Muscle of back (tissue), 11 donors: ENCODE data around the gene ETV6. TPM values are rescaled to one million over a fixed set of nuclear protein-coding genes. Genes with fewer than 3 reads are reported as not detected.

Experiments used
- DNase-seq, 3 donors: peaks; one replicate each; pipeline versions ENCODE4 v3.0.0 to v3.0.0-alpha.2; 2013
- polyA plus RNA-seq, 10 donors: library from polyadenylated mRNA; unstranded; fragments of 120-200 nt; gene quantifications; one replicate each; pipeline ENCODE4 v1.2.1, GENCODE V29; 2013; ENCODE audit not compliant: insufficient read length in 10 of 10

ETV6 gene
- polyA plus RNA-seq, 10 donors: 7.1 to 13.0 (median 11.0) TPM

DNA sequence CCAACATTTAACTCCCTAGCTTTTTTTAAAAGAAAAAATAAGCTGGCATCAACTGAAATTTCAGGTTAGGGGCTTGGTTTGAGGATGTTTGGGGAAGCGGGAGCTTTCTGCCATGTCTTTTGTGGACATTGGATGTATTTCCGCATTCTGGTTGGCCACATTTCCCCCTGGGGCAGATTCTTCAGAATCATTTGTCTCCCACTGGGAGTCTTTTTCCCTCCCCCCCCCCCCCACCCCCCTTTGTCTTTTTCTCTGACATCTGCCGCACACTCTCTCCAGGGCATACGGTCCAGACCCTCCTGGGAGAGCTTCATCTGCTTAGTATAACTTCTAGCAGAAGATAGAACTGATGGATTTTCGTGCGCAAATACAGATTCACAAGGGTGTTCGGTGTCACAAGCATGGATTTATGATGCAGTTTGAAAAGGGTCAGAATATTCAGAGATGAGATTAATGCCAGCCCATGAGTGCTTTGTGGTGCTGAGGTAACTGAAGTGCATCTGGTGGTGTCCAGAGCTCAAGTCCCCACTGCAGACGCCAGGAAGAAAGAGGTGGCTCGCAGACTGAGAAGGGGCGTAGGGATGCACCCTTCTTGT lies 40.2 kb downstream of the ETV6 start:
- DNase-seq: no peak

DNA sequence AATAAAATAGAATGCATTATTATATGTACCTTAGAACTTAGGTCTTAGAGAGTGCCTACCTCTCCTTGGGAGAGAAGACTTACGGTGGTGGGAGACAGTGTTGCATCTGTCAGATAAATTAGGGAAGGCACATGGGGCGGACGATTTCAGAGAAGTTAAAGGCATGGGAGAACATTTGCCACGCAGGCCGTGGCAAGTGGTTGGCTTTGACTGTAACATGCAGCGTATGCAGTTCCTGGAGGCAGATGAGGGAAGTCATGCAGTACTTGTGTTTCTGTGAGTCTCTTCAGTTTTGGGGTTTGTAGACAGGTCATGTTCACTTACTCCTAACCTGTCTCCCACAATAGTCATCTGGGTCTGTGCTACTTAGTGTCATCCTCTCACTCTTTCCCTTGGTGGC lies 43.6 kb downstream of the ETV6 start:
- DNase-seq: no peak

DNA sequence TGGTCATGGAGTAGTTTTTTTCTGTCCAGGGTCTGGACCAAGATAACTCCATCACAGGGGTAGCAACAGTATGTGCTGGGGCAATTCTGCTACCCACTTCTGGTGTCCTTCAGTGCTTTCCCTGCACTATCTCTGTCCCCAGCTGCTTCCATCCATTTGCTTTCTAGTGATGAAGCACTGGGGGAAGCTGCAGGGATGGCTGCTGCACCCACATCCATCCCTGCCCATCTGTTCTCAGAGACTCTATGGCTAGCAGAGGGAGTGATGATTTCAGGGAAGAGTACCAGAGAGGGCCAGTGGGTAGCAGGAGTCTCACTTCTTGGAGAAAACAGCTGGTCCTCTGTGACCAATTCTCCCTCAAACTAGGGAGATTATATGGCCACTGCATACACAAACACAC lies 44.1 kb downstream of the ETV6 start:
- DNase-seq: no peak

DNA sequence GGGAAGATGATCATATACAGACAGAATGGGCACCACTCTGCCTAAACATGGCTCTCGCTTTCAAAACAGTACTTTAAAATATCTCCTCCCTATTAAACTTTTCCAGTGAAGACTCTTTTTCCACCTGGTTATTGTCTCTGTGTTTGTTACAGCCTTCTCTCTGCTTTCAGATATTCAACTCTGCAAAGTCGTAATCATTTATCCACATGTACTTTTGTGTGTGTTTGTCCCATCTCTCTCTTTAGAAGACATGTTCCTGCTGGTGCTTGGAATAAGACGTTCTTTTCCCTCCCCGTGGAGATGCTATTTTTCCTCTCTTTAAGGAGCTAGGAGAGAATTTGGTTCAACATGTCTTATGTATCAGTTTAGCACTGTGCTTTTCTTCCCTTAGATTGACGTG lies 45.1 kb downstream of the ETV6 start:
- DNase-seq: no peak

DNA sequence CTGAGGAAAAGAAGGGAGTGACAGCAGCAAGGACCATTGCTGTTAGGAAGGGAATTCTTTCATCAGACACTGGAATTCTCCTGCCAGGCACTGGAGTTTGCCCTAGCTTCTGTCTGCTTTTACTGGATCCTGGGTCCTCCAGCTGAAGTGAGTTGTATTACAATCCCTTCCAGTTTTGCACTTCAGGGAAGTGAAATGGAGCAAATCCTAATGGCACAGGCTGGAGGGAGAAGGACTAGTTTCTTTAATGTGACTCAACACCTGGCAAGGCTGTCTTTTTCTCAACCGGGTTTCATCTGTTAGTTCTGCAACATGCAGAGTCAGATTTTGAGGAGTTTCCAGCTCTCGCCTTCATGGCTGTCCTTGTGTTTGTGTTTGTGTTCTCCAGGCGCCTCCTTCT lies 45.8 kb downstream of the ETV6 start:
- no peak for DNase-seq

DNA sequence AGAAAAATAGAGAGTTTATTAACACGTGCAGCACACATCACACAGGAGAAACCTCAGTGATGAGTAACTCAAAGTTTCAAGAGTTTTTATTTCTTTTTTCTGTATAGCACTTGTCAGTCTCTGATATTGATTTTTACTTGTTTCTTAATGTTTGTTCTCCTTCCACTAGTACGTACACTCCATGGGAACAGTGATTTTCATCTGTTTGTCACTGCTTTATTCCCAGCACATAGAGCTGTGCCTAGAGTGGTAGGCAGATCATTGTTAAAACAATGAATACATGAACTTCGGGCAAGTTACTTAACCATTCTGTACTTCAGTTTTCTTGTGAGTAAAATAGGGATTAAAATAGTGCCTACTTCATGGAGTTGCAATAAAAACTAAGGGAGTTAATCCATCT lies 46.6 kb downstream of the ETV6 start:
- no peak for DNase-seq

DNA sequence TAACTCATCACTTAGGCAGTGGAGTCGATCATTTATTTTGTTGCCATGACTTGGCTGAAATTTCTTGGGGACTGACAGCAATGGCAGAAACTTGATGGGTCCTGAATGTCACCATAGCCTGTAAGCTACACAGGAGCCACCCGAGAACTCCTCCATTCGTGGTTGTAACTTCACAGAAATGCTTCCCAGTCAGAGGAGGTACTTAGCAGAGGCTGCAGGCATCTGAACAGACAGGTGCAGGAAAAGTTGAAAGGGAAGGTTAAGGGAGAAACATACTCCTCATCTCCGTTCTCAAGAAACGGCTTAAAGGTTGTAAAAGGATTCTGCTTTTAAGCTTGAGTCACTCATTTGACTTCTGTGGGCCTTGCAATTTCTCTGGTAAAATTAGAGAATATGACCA lies 47.7 kb downstream of the ETV6 start:
- DNase-seq: no peak

DNA sequence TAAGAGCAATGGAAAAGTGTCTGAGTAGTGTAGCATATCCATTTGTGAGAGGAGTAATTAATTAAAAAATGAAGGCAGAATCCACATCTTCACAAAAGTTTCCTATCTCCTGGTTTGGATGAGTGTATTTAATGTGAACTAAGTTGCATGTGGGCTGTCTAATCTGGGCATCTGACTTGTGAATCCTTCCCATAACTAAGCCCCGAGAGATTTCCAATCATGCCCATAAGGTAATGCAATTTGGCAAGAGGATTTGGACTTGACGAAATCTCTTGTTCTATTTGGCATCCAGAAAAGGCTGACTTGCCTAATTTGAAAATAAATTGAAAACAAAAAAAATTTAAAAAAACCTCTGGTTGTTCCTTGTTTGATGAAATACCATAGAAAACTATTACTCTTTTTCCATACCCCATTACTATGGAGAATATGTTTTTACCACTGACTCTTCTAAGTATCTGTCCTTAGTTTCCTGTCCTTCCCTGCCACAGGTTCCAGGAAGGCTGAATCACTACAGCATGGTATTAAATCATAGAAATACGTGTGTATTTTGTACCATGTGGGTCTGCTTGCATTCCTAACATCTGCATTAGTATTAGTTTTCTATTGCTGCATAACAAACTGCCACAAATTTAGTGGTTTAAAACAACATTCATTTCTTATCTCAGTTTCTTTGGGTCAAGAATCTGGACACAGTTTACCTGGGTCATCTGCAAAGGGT lies 48.4 kb downstream of the ETV6 start:
- DNase-seq: peak in 1 of 3 donors; percentile 26

DNA sequence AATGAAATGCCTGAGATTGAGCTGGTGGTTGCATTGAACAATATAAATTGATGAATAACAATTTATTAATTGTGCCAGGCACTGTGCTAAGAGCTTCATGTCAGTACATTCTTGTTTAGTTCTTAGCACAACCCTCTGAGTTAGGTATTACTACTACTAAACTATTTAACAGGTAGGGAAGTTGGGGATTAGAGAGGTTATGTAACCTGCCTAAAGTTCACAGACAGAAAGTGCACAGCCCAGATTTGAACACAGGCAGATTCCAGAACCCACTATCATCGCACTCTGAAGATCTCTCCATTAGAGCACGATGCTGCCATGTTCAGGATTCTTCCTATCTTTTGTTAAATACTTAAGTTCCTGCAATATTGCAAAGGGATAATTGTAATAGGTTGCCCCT lies 49.3 kb downstream of the ETV6 start:
- DNase-seq: no peak

DNA sequence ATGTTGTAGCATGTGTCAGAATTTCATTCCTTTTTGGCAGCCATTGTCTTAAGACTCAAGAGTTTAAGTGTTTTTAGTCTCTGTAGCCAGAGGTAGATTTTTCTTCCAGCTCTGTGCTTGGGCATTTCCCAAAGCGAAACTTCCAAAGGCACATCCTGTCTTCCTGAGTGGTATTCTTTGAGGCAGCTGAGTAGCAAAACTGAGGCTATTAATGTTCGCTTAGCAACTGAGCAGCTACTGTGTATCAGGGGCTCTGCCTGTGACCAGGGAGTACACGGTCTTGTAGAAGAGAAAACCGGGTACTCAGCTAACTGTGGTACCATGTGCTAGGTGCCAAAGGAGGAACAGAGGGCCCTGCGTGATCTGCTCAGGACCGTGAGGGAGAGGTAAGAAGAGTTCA lies 52.0 kb downstream of the ETV6 start:
- DNase-seq: peak in 1 of 3 donors; percentile 27

DNA sequence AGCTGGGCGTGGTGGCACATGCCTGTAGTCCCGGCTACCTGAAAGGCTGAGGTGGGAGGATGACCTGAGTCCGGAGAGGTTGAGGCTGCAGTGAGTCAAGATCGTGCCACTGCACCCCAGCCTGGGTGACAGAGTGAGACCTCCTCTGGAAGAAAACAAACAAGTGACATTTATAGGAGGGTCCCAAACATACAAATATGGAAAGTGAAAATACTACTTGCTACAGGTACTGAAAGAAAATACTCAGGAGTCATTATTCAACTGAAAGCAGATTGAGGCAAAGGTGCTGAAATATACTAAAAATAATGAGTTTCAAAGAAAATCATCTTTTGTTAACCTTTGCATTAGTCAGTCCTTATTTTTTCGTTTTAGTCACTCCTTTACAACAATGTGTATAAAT lies 53.5 kb downstream of the ETV6 start:
- DNase-seq: no peak

DNA sequence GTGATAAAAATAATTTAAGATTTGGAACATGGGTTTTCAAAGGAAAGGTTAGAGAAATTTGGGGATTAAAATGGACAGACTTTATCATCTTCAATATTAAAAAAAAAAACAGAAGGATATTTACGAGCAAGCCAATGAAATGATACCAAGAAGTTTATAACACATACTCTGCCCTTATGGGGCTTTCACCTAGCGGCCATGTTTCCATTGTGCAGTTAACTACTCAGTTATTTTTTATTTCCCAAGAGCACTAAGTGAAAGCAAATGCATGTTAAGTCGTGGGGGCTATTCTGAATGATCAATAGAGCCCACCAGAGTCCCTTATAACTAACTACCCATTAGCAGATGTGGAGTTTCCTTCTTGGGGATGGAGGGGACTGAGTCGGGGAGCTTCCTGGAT lies 53.9 kb downstream of the ETV6 start:
- no peak for DNase-seq

DNA sequence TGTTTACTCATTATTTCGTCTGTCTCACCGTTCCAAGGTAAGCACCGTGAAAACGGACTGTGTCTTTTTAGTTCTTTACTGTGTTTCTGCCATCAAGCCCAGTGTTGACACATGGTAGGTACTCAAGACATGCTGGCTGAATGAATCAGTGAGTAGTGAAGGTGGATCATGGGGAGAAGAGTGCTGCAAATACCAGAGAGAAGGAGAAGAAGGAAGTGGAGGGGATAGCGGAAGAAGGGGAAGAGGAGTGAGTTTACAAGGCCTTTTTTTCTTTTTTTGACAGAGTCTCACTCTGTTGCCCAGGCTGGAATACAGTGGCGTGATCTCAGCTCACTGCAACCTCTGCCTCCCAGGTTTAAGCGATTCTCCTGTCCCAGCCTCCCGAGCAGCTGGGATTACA lies 54.6 kb downstream of the ETV6 start:
- DNase-seq: no peak

DNA sequence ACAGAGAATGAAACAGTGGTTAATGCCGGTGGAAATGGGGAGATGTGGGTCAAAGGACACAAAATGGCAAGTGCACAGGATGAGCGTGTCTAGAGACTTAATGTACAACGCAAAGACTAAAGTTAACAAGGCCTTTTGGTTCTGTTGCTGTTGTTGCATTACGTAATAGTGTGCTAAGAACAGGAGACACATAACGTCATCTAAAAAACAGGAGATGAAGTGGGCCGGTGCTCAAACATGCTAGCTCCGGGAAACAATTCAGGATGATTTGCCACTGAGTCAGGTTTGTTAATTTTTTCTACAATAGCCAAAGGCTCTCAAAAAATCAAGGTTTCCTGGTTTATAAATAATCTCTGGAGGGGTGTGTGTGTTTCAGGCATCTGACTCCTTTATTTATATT lies 55.5 kb downstream of the ETV6 start:
- peak in 1 of 3 donors; percentile 62 for DNase-seq

DNA sequence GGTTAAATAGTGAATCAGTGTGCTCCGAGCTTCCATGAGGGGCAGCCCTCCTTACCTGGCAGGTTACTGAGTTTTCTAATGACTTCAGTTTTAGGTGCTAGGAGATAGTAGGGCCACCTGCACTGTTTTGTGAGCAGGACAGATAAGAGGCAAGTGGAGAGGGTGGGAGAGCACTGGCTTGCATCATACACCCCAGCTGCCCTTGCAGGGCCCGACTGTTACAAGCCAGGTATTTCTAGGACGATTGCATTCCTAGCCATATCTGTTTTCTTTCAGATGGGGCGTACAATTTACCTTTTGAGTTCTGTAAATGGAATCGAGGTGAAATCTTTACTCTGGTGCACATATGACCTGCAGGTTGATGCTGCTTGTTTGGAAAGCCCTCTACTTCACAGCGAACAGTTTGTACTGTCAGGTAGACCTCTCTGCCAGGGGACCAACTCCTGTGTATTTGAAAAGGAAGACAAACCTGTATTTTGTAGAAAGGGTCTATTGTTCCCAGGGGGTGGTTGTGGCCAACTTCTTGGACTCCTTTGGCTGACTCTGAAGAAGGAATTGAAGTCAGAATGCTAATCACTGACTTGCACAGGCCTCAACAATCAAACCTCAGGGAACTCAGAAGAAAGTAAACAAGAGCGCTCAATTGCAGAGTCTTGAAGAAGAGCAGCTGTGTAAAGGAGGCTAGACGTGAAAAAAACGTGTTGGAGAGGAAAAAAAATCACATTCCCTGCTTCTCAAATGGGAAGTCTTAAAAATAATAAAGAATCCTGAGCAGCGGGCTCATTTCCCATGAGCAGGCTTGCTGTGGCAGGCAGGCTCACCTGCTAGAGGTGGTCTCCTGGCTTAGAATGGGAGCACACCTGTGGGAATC lies 57.3 kb downstream of the ETV6 start:
- no peak for DNase-seq

DNA sequence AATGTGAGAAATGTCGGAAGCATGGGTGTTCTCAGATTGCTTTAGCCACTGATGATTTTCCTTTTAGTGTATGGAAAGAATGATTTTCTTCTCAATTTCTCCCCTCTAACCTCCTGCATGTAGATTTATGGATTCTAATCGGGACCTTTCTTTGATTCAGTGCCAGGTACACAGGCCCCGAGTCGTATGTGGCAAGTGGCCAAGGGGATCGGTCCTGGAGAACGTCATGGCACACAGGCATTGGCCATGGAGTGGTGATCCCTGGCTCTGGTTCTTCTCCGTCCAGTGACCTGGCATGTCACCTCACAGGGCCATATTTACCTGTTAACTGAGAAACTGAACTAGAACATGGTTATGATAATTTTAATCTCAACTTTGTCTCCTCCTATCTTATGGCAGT lies 58.1 kb downstream of the ETV6 start:
- DNase-seq: no peak

DNA sequence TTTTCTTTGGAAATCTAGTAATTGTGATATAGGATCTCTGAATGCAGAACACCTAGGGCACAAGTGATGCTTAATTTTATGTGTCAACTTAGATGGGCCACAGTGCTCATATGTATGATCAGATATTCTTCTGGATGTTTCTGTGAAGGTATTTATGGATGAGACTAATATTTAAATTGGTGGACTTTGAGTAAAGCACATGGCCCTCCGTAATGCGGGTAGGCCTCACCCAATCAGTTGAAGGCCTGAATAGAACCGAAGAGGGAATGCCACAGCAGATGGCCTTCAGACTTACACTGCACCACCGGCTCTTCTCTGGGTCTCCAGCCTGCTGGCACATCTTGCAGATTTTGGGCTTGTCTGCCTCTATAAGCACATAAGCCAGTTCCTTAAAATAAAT lies 60.0 kb downstream of the ETV6 start:
- DNase-seq: no peak

DNA sequence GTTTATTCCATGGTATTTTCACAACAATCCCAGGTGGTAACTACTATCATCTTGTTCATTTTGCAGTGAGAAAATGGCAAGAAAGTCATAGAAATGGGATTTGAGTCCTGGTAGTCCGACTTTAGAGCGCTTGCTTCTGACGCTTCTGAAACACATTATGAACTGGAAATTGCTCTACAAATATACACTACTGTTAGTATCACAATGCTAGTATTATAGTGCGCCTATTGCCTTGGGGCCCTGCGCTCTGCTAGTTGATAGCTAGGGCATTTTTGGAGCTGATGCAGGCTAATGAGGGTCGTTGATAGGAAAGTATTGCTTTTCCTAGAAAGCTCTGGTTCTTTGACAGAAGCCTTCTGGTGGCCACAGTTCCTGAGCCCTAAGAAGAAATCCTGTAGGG lies 61.0 kb downstream of the ETV6 start:
- DNase-seq: no peak

DNA sequence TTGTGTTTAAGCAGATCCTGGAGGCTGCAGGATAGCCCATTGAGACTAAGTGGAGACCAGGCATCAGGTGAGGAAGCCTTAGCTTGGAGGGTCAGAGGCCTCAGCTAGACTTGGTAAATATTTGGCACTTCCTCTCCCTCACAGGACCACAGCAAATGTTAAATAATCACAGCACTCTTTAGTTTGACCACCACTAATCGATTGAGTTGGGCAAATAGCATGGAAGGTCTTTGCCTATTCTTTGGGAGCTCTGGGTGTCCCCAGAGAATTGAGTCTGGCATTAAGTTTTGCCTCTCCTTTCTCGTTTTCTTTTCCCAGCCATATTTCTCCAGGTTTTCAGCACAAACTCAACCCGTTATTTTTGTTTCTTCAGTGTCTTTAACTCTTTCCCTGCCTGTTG lies 61.4 kb downstream of the ETV6 start:
- no peak for DNase-seq

DNA sequence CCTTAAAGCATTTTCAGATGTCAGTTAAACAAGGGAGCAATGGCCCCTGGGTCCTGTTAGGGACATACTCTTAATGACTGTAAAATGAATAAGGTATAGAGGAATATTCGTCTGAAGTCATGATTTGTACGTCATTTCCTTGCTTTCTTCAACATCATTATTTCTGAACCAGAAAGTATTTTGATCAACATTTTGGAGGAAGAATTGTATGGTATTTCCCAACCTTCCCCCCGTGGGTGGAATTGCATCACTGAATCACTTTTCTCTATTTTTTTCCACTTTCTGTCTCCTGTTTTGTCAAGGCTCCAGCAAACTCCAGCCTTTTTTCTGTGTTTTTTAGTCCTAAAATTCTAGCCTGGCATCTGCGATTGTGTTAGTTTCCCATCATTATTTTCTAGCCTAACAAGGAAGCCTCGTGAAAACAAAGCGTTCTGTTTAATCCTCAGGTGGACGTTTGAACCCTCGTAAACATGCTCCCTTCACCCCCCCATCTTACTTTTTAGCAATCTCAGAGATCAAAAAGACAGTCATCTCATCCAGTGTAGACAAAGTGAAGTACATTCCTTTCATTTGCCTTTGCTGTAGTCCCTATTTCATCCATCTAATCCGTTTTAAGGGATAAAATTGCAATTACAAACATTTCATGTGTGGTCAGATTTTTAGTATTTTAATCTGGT lies 62.3 kb downstream of the ETV6 start:
- peak in 1 of 3 donors; percentile 26 for DNase-seq

DNA sequence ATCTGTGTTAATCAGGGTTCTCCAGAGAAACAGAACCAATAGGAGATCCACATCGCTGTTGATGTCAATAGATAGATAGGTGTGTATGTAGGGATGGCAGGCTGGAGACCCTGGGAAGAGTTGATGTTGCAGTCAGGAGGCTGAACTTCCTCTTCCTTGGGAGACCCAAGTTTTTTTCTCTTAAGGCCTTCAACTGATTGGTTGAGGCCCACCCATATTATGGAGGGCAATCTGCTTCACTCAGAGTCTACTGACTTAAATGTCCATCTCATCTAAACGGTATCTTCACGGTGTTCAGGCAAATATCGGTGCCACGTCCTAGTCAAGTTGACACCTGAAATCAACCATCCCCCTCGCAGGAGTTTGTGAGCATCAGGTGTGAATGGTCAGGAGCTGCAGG lies 63.0 kb downstream of the ETV6 start:
- no peak for DNase-seq

DNA sequence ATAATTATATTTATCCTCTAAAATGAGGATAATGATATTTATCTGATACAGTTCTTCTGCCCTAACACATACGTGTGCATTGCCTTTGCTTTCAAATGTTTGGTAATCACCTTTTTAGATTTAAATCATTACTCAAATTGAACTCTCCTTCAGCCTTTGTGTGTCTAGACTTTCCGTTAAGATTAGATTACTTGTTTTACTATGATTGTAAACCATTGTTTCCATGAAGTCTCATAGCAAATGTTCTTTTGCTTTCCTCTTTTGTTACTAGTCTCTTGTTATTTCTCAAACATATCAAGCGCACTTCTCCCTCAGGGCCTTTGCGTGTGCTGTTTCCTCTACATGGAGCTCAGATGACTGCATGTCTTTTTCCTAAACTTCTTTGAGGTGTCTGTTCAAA lies 63.7 kb downstream of the ETV6 start:
- DNase-seq: no peak

DNA sequence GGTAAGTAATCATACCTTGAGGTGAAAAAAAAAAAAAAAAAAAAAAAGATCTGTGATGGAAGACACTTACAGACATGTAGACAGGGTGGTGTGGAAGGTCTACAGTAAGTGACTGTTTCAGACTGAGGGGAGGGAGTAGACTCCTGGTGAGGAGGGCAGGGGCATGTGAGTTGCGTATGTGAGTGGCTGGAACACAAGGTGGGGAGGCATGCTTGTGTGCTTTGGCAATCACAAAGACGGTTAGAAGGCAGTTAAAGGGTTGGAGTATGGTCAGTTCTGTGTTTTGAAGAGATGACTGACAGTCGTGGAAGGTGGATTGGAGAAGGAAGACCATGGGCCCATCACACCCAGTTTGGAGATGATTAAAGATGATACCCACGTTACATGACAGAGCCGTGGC lies 65.2 kb downstream of the ETV6 start:
- no peak for DNase-seq
